Cerebellar cortex (tissue), 1 donor: ENCODE results near the gene MAP3K7CL.
"Not testable (repeated sequence)": the region's sequence is repeated elsewhere in the genome, so short reads cannot be mapped to it uniquely, and the experiment has no call there.

Experiments used
- DNase-seq: peaks from one replicate; pipeline ENCODE4 v3.0.0-alpha.2; 2015; ENCODE audit warnings: low spot score

MAP3K7CL gene

DNA sequence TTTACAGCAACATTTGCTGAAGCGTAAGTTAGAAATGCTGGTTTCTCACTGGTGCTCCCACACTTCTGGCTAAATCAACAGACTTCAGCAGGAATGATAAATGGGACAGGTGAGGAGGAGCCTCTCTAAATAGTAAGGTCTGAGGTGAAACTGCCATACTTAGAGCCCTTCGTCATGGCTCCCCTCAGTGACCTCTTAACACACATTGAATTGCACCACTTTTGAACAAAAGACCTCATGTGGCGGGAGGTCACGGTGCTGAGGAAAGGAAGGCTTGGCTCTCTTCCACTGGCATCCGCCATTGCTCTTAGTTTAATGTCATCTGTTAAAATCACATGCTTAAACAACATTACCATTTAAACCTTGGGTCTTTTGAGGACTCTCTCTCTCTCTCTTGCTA lies 3.4 kb downstream of the MAP3K7CL start:
- DNase-seq: no peak

DNA sequence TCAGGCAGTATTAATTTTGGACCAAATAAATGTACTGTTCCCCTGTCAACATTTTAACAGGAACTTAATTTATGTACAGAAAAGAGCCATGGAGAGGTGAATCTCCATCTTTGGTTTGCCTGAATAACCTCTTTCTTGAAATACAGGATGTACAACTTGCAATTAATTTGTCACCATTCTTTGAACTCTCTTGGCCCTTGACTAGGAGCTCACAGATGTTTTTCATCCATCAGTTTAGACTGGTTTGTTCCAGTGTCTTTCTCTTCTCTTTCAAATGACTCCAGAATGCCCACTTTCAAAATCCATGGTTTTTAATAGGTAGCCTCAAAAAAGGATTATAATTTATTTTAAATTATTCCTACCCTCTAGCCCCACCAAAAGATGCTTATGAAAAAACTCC lies 5.0 kb downstream of the MAP3K7CL start:
- no peak for DNase-seq

- no peak for DNase-seq
These were observed 5.6 kb downstream of the MAP3K7CL start for GRCh38 chr21:29136033-29136432.

GRCh38 chr21:29144736-29145353 lies 14.4 kb downstream of the MAP3K7CL start:
- no peak for DNase-seq

GRCh38 chr21:29145354-29145782 lies 14.9 kb downstream of the MAP3K7CL start:
- no peak for DNase-seq

DNA sequence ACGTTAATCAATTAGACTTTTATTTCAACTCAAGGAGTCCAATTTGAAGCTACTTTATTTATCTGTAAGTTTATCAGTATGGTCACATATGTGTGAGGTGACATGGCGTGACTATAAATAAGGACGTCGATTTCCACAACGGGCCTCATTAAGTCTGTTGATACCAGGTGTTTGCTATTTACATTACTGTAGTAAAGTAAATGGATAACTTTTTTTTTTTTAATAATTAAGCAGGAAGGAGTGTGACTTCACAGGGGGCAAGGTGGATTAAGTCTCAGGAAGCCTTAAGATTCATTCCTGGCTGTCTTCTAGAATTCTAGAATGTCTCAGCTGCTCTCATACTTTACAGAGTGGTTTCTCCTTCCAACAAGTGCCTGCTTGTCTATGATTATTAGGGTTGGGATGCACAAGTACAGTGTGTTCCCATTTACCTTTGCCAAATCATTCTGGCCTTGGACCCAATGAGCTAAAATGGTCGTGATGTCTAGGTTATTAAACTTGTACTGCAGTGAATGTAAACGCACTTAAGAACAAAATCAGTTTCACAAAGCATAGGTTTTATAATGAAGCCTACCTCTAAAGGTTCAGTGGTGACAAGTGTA lies 15.5 kb downstream of the MAP3K7CL start:
- no peak for DNase-seq

- DNase-seq: no peak
These were observed 16.3 kb downstream of the MAP3K7CL start for GRCh38 chr21:29146726-29147125.

DNA sequence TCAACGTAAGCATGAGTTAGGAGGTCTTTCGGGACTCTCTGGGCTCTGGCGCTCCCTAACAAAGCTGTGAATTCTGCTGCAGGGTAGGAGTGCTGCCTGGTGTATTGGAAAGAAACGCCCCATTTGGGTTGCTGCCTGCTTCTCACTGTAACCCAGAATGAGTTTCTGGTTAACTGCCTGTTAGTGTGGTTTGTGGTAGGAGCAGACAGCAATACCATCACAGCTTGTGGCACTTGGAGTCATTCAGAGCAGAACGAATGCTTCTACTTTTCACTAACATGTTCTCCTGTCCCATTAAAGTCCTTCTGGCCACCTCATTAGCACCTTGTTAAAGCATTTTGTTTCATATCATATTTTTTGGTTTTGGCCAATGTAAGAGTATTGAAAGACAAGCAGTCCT lies 18.1 kb downstream of the MAP3K7CL start:
- no peak for DNase-seq

DNA sequence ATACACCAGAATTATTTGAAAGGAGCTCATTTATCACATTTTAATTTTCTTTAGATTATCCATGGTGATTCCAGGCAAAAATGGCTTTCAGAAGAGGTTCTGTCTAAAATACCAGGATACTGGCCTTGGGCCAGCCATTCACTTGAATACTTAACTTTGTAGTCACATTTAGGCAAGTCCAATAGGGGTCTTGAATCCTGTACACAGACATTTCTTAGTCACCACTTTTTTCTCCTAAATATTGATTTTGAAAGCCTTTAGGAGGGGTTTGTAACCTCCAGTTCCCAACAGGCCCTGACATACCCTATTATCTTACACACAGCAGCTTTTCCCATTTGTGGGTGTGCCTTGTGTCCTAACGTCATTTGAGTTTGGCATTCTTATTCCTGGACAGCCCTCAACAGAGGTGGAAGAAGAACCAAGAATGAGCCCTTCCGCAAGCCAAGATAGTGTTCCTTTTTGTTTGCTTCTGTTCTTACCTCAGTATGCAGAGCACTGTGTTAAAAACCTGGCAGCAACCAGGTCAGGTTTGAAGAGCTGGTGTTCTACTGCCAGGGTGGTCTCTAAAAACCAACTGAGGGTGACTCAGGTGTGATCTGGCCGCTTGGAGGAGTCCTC lies 19.5 kb downstream of the MAP3K7CL start:
- DNase-seq: no peak

DNA sequence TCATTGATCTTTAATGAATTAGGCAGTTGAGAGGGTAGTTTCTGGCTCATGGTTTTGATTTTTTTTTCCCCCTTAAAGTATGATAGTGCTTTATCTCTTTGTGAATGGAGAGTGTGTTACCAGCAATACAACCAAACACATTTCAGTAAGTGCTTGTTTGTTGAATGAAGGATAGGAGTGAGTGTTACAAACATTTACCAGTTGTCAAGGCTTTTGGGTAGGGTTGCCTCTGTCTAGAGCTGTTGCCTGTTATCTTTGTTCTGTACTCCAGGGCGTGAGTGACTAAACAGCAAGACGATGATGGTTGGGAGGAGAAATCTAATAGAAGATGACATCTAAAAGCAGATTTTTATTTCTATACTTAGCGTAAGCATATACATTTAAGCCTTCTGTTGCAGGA lies 21.5 kb downstream of the MAP3K7CL start:
- DNase-seq: no peak

- DNase-seq: no peak
These were observed 22.5 kb downstream of the MAP3K7CL start for GRCh38 chr21:29152916-29153315.

GRCh38 chr21:29154270-29154669 lies 23.8 kb downstream of the MAP3K7CL start:
- DNase-seq: no peak

DNA sequence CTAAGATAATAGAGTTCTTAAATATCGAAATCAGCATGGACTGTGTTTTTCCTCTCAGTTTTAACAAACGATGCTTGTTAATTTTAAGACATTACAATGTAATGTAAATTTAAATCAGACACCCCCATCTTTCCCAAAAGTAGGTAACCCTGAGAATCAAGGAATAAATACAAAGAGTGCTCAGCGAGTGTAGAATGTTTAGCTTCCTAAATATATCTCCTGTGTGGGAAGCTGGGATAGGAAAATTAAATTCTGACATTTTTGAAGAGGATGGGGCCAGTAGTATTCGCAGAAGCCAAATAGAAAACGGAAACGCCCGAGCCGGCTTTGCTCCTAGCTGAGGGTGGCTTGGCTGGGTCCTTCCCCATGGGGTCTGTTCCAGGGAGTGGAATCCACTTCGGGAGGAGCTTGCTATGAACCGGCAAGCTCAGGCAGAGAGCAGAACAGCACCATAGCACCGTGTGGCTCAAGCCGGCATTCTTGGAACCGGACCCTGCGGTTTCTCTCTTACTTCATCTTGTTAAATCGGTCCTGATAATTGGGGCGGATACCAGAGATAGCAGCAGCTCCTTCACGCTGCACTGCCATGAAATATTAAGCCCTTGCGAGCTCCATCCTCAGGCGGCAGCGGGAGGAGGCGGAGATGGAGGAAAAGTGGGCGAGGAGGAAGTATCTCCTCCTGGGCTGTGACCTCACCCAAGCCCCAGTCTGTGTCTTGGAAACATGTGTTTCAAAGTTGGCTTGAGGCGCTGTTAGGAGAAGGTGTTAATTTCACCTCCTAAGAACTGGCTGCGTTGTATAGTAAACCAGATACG lies 24.9 kb downstream of the MAP3K7CL start:
- DNase-seq: peak; percentile 40

GRCh38 chr21:29155933-29156260 lies 25.5 kb downstream of the MAP3K7CL start:
- DNase-seq: no peak

DNA sequence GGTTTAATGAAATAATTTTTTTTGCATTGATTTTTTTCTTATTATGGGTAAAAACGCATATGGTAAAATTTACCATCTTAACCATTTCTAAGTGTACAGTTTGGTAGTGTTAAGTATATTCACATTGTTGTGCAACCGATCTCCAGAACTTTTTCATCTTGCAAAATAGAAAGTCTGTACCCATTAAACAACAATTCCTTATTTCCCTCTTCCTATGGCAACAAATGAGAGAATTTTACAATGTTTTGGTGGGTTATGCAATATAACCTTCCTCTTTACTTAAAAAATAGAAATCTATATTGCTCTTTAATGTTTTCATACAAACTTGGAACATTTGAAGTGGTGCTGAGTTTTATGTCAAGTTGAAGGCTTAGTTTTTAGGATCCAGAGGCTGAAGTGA lies 26.6 kb downstream of the MAP3K7CL start:
- no peak for DNase-seq

GRCh38 chr21:29159842-29160241 lies 29.4 kb downstream of the MAP3K7CL start:
- DNase-seq: no peak

DNA sequence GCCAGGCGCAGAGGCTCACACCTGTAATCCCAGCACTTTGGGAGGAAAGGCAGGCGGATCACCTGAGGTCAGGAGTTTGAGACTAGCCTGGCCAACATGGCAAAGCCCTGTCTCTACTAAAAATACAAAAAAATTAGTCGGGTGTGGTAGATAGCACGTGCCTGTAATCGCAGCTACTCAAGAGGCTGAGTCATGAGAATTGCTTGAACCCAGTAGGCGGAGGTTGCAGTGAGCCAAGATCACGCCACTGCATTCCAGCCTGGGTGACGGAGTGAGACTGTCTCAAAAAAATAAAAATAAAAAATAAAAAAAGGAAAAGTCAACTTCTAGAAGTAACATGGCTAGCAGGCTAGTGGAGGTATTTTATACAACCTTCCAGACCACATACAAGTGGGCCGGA lies 32.4 kb downstream of the MAP3K7CL start:
- not testable (repeated sequence) for DNase-seq

DNA sequence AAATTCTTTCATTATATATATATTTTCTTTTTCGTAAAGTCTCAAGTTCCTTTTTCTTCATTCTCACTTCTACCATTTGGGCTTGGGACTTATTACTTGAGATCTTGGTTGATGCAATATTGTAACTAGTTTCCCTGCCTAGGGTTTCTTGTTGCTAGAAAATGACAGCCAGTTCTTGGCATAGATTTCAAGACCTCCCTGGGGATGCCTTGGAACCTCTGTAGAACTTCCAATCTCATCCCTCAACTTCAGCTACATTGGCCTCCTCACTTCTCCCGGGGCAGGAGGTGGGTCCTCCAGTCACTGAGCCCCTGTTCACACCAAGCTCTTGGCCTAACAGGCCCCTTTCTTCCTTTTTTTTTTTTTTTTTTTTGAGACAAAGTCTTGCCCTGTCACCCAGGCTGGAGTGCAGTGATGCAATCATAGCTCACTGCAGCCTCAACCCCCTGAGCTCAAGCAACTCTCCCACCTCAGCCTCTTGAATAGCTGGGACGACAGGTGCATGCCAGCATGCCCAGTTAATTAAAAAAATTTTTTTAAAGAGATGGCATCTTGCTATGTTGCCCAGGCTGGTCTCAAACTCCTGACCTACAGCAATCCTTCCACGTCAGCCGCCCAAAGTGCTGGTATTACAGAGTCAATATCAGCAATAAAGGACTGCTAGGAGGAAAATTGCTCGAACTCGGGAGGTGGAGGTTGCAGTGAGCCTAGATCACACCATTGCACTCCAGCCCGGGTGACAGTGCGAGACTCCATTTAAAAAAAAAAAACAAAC lies 33.1 kb downstream of the MAP3K7CL start:
- no peak for DNase-seq

- peak; percentile 77 for DNase-seq
These were observed 34.0 kb downstream of the MAP3K7CL start for GRCh38 chr21:29164323-29164942.

GRCh38 chr21:29166323-29166722 lies 35.9 kb downstream of the MAP3K7CL start:
- DNase-seq: no peak

GRCh38 chr21:29166853-29167252 lies 36.4 kb downstream of the MAP3K7CL start:
- DNase-seq: peak; percentile 45

DNA sequence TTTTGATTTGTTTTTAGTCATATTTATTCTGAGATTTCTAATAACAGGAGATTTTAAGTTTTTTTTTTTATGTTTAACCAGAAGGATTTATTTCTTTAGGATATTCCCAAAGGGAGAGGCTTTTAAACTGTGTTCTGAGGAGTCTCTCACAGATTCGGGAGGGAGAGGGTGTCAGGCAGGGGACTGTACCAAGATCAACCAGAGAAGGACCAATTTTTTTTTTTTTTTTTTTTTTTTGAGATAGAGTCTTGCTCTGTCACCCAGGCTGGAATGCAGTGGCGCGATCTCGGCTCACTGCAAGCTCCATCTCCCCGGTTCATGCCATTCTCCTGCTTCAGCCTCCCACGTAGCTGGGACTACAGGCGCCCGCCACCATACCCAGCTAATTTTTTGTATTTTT lies 37.0 kb downstream of the MAP3K7CL start:
- DNase-seq: not testable (repeated sequence)
